OCI-M1 (cell line): ENCODE results near the gene KLHL25.
"Not testable (repeated sequence)": the region's sequence is repeated elsewhere in the genome, so short reads cannot be mapped to it uniquely, and the experiment has no call there.

Source experiments
- DNase-seq: peaks from one replicate; lab custom pipeline; 2025; lab: John Stamatoyannopoulos, UW

The KLHL25 gene

GRCh38 chr15:85804481-85805170, 9.9 kb upstream of the KLHL25 start:
- DNase-seq = no peak

DNA sequence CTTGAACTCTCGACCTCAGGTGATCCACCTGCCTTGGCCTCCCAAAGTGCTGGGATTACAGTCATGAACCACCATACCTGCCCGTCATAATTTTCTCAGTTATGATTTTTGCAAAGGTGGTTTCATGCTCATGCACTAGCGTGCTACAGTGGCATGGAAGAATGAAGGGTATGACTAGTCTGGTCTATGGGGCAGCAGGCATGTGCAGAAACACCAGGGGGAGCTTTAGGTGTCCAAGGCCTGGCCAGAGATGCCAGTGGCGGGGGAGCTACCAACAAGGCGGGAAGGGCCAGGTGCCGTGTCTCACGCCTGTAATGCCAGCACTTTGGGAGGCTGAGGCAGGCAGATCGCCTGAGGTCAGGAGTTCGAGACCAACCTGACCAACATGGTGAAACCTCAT, 7.9 kb upstream of the KLHL25 start:
- not testable (repeated sequence) for DNase-seq

DNA sequence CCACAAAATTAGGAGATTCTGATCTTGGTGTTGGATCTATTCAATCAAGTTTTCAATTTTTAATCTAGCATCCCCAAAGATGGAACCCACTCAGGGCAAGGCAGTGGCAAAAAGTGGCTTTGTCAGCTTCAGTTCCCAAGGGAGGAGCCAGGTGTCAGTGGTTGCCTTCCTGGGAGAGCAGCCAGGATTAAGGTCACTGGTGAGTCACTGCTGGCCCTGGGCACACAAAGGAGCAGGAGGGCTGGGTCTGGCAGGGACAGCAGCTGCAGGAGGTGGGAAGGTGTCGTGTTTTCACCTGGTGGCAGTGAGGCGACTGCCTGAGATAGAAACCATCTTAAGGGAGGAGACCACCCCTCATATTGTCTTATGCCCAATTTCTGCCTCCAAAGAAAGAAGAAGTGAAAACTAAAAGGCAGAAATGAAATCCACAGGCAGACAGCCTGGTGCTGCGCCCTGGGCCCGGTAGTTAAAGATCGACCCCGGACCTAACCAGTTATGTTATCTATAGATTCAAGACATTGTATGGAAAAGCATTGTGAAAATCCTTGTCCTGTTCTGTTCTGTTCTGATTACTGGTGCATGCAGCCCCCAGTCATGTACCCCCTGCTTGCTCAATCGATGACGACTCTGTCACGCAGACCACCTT, 5.9 kb upstream of the KLHL25 start:
- DNase-seq = no peak

GRCh38 chr15:85796371-85796770, 1.6 kb upstream of the KLHL25 start:
- DNase-seq = not testable (repeated sequence)

- DNase-seq = no peak
Observed at GRCh38 chr15:85795337-85796305, 896 bp upstream of the KLHL25 start.

DNA sequence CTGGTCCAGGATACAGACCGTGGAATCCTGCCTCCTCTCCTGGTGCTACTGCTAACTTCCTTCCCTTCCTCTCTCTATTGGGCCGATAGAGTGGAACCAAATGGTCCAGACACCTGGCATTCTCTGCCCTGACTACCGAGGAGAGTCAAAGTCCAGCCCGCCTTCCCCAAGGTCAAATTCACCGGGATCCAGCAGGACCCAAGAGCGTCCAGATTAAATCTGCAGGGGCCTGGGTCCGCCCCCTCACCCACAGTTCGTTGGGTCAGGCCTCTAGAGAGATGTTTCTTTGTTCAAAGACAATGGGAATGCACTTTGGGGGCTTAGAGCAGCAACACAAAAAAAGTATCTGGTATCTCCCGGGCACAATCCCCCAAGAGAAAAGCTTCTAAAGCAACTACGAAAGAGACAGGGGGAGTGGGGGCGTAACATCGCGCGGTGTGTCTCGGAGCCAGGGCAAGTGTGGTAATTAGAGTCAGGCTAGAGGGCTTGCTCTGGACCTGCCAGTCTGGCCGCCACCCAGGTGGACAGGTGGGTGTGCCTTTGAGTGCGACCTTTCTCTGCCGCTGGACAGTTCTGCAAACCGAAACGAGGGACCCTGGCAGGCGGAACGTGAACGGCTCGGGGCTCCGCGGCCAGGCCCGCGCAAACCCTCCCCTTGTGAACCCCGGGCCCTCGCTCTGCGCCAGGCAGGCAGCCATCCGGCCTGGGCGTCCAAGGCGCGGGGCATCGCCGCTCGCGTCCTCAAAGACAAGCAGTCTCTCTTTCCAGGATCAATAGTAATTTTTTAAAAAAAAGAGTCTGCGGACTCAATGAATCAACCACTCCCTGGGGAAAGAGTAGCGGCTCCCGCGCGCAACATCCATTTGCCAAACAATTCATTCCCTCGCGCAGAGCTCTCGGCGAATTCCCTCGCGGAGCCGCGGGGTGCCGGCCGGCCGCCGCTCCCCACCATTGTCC, 806 bp downstream of the KLHL25 start:
- peak; percentile 17 for DNase-seq

GRCh38 chr15:85792912-85793590, 1.7 kb downstream of the KLHL25 start:
- DNase-seq = no peak

- DNase-seq = no peak
Observed at GRCh38 chr15:85792102-85792731, 2.5 kb downstream of the KLHL25 start.

GRCh38 chr15:85789496-85789875, 5.2 kb downstream of the KLHL25 start:
- DNase-seq = no peak

DNA sequence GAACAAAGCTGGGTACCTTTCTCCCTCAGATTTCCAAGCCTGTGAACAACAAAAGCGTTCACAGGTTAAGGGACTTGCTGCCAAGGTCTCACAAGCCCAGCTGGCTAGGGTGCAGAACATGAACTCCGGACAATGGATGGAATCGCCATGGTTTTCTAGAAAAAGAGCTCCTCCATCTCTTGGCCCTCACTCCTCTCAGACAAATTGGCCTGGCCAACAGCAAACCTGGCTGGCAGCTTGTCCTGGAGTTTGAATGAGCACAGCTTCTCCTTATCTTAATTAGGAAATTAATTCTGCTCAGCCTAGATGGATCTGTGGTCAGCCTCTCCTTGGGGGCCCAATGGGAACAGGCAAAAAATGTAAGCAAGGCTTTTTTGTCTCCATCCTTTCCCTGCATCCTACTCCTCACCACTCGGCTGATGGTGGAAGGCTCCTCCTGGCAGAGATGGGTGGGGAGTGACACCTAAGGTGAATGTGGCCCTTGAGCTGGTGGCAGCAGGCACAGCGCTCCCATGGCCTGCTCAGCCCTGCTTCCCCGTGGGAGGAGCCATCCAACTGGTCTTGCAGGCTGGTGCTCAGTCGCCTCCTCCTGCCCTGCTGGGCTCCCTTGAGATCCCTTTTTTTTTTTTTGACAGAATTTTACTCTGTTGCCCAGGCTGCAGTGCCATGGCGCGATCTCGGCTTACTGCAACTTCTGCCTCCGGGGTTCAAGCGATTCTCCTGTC, 5.8 kb downstream of the KLHL25 start:
- DNase-seq = no peak

DNA sequence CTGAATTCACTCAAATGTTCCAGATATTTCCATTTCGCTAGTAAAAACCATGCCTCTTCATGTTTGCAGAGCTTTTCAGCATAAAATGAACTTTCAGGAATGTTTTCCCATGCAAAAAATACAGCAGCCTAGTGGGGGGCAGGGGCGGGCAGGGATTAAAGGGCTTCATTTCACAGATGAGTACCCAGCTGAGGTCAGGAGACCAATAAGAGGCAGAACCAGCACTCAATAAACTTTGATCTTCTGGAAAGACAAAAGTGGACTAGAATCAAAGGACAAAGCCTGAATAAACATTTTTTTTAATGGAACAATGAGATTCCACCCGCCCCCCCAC, 8.0 kb downstream of the KLHL25 start:
- DNase-seq = no peak

DNA sequence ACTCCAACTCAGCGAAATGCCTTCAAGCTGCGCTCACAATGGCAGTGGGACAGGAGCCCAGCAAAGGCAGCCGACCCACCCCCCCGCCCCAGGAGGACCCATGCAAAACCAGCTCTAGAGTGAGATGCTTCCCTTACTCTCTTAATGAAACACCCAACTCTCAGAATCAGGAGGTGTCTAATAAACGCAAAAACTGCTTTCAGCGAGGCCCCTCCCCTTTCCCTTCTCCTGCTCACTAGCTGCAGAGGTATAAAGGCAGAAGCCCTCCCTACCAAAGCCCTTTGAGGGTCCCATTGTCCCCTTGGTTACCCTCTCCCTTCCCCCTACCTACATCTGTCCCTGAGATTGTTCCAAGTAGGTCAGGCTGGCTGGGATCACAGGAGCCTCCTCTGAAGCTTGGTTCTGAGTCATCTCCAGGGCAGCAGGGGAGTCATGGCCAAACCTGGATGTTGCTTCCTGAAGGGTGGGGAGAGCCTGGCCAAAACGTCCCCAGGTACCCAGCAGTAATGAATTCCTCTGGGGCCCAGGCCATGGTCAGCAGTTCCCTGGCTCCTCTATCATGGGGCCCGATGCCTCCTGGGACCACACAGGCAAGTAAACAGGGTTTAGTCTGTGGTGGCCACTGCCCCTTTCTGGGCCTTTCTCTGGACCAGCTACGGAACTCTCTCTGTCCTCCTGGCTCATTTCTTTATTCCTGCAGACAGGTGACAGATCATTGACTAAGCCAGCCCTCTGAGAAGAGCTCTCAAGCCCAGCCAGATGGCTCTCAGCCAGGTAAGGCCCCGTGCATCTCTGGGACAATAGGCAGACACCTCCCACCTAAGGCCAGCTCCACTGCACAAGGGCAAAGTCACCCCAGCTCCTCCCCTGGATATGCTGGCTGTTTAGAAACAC, 8.6 kb downstream of the KLHL25 start:
- DNase-seq = no peak

DNA sequence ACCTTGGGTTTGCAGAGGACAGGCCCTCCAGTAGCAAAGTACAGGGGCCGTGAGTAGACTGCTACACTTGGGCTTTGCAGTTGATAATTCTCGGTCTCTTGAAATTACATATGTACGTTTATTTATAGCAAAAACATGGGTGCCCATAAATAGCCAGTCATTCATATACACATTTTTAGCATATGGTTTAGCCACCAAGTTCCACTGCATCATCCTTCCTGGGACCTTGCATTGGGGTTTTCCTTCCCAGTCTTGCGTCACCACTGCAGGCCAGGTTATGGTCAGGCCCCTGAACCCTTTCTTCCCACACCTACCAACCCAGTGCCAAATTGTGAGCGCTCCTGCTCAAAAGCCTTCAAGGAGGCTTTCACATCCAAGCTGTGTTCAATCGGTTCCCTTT, 12.7 kb downstream of the KLHL25 start:
- no peak for DNase-seq

GRCh38 chr15:85781099-85781498, 13.6 kb downstream of the KLHL25 start:
- DNase-seq = no peak

- DNase-seq = no peak
Observed at GRCh38 chr15:85780225-85780985, 14.3 kb downstream of the KLHL25 start.

DNA sequence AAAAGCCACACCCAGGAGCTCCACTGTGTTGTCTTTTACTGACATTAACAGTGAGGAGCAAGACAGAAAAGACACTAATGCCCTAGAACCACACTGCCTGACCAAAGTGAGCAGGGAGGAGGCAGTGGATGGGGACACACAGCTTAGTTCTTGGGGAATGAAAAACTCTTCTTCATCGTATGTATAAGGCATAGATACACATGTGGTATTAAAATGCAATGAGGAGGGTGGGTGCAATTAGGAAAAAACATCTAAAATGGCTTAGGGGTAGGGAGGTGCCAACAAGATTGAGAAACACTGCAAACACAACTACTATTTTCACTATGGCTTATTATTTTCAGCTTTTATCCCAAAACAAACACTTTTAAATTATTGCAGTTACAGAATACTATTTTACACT, 15.5 kb downstream of the KLHL25 start:
- DNase-seq = no peak

- no peak for DNase-seq
Observed at GRCh38 chr15:85778107-85778776, 16.5 kb downstream of the KLHL25 start.
